IMR-90 (cell line): Measurements from ENCODE around the gene STRA6. TPM values are rescaled to one million over a fixed set of nuclear protein-coding genes. Genes with fewer than 3 reads are reported as not detected.

Experiments used
- ATAC-seq: fragments of 200-7000 bp; cut with Tn5 transposase; 2 replicates; pipeline ENCODE4 v1.9.1; 2020; ENCODE audit warnings: low read depth, mild to moderate bottlenecking, moderate library complexity
- BruUV-seq: library from RNA; stranded (reverse); fragments of 400-500 nt; replicated peaks from 2 replicates; lab custom pipeline; 2021; lab: Mats Ljungman, UMichigan
- CTCF ChIA-PET: fragments of 300-600 bp; formaldehyde crosslinking; extraction: SDS; loops from one replicate; lab custom pipeline; 2021; ENCODE audit warnings: antibody characterized with exemption; lab: Yijun Ruan, JAX
- POLR2A ChIA-PET: fragments of 300-600 bp; sonication (Branson Sonifier 250); formaldehyde crosslinking; loops from one replicate; lab custom pipeline; 2022; ENCODE audit warnings: antibody characterized with exemption; ENCODE audit not compliant: unreplicated experiment; lab: Charles Lee
- DNase-seq: peaks from one replicate; pipeline ENCODE4 v3.0.0; 2013
- H2AFZ ChIP-seq: replicated peaks from 2 replicates; pipeline ENCODE3; 2013; ENCODE audit warnings: low read length, mild to moderate bottlenecking; ENCODE audit not compliant: poor library complexity
- H2AK5ac ChIP-seq: 2 replicates; pipeline ENCODE4 v1.6.1; 2013; ENCODE audit warnings: low read depth, low read length, inconsistent platforms
- H2AK9ac ChIP-seq: replicated peaks from 2 replicates; pipeline ENCODE3; 2013; ENCODE audit warnings: mild to moderate bottlenecking, low read depth, low read length, moderate library complexity; ENCODE audit not compliant: poor library complexity
- H2BK120ac ChIP-seq: 2 replicates; pipeline ENCODE4 v1.6.1; 2013; ENCODE audit warnings: low read depth, low read length, inconsistent platforms
- H2BK15ac ChIP-seq: 3 replicates; pipeline ENCODE4 v1.6.1; 2013; ENCODE audit warnings: low read depth, low read length, inconsistent platforms
- H2BK20ac ChIP-seq: 2 replicates; pipeline ENCODE4 v1.6.1; 2013; ENCODE audit warnings: low read depth, mild to moderate bottlenecking, inconsistent platforms, low read length, moderate library complexity
- H2BK5ac ChIP-seq: 2 replicates; pipeline ENCODE4 v1.6.1; 2013; ENCODE audit warnings: mild to moderate bottlenecking, low read depth, low read length, inconsistent platforms; ENCODE audit not compliant: poor library complexity, severe bottlenecking
- H3K14ac ChIP-seq: replicated peaks from 2 replicates; pipeline ENCODE4 v1.6.1; 2013; ENCODE audit warnings: low read depth, low read length, inconsistent platforms
- H3K18ac ChIP-seq: 2 replicates; pipeline ENCODE4 v1.6.1; 2013; ENCODE audit warnings: low read depth, low read length, control low read depth
- H3K23ac ChIP-seq: 2 replicates; pipeline ENCODE4 v1.6.1; 2013; ENCODE audit warnings: low read depth, low read length, inconsistent platforms
- H3K27ac ChIP-seq: 2 replicates; pipeline ENCODE4 v1.5.1; 2013; ENCODE audit warnings: mild to moderate bottlenecking, control low read depth, low read length; ENCODE audit not compliant: insufficient read depth
- H3K27me3 ChIP-seq: 2 replicates; pipeline ENCODE4 v1.6.1; 2013; ENCODE audit warnings: low read length; ENCODE audit not compliant: control insufficient read depth, insufficient read depth
- H3K36me3 ChIP-seq: 2 replicates; pipeline ENCODE4 v1.6.1; 2013; ENCODE audit warnings: low read length, mixed read lengths; ENCODE audit not compliant: control insufficient read depth, insufficient read depth
- H3K4ac ChIP-seq: 2 replicates; pipeline ENCODE4 v1.6.1; 2013; ENCODE audit warnings: low read depth, low read length, inconsistent platforms
- H3K4me1 ChIP-seq: 2 replicates; pipeline ENCODE4 v1.6.1; 2013; ENCODE audit warnings: low read length, mixed read lengths; ENCODE audit not compliant: control insufficient read depth, insufficient read depth
- H3K4me2 ChIP-seq: 2 replicates; pipeline ENCODE4 v1.6.1; 2013; ENCODE audit warnings: low read depth, mild to moderate bottlenecking, control low read depth, low read length, moderate library complexity
- H3K4me3 ChIP-seq: 2 replicates; pipeline ENCODE4 v1.5.1; 2013; ENCODE audit warnings: low read depth, mild to moderate bottlenecking, control low read depth, low read length, moderate library complexity; ENCODE audit not compliant: insufficient read depth
- H3K56ac ChIP-seq: 2 replicates; pipeline ENCODE4 v1.6.1; 2013; ENCODE audit warnings: low read length, inconsistent platforms; ENCODE audit not compliant: insufficient read depth; ENCODE audit errors: extremely low read depth
- H3K79me1 ChIP-seq, 2 experiments: 2 replicates each; pipeline ENCODE4 v1.6.1; 2013; ENCODE audit warnings: low read length in 2 of 2, inconsistent platforms in 1 of 2, low read depth in 1 of 2
- H3K9ac ChIP-seq: 2 replicates; pipeline ENCODE4 v1.6.1; 2013; ENCODE audit warnings: low read depth, low read length, control low read depth
- H3K9me1 ChIP-seq: 2 replicates; pipeline ENCODE4 v1.6.1; 2013; ENCODE audit warnings: low read length, inconsistent platforms; ENCODE audit not compliant: insufficient read depth
- H3K9me3 ChIP-seq: 2 replicates; pipeline ENCODE4 v1.6.1; 2013; ENCODE audit warnings: low read length; ENCODE audit not compliant: control insufficient read depth, insufficient read depth
- H4K20me1 ChIP-seq: 2 replicates; pipeline ENCODE4 v1.6.1; 2013; ENCODE audit warnings: low read length, inconsistent platforms; ENCODE audit not compliant: insufficient read depth
- H4K5ac ChIP-seq: 2 replicates; pipeline ENCODE4 v1.6.1; 2013; ENCODE audit warnings: mild to moderate bottlenecking, low read depth, low read length, control low read depth
- H4K8ac ChIP-seq, 2 experiments: 2 replicates each; pipeline ENCODE4 v1.6.1; 2013; ENCODE audit warnings: low read depth in 2 of 2, low read length in 2 of 2, control low read depth in 1 of 2, inconsistent platforms in 1 of 2
- H4K91ac ChIP-seq: 2 replicates; pipeline ENCODE4 v1.6.1; 2013; ENCODE audit warnings: low read depth, low read length, inconsistent platforms; ENCODE audit not compliant: insufficient read depth
- BHLHE40 ChIP-seq: fragments of 150-350 bp; IDR thresholded peaks from 2 replicates; pipeline ENCODE4 v1.6.1; 2016; ENCODE audit warnings: mild to moderate bottlenecking, low read depth, low read length
- CHD1 ChIP-seq: IDR thresholded peaks from 2 replicates; pipeline ENCODE4 v1.6.1; 2012; ENCODE audit warnings: low read depth, low read length, improper control_type of control experiment
- ELK1 ChIP-seq: fragments of 150-350 bp; IDR thresholded peaks from 2 replicates; pipeline ENCODE4 v1.6.1; 2016; ENCODE audit warnings: low read depth, mild to moderate bottlenecking, low read length, moderate library complexity, borderline replicate concordance
- MAZ ChIP-seq: IDR thresholded peaks from 2 replicates; pipeline ENCODE4 v1.6.1; 2012; ENCODE audit warnings: low read depth, mild to moderate bottlenecking, low read length, improper control_type of control experiment, moderate library complexity, borderline replicate concordance
- MXI1 ChIP-seq: IDR thresholded peaks from 2 replicates; pipeline ENCODE4 v1.6.1; 2012; ENCODE audit warnings: low read depth, mild to moderate bottlenecking, low read length, moderate library complexity, borderline replicate concordance
- RAD21 ChIP-seq: IDR thresholded peaks from 2 replicates; pipeline ENCODE4 v1.6.1; 2012; ENCODE audit warnings: low read length, improper control_type of control experiment
- RCOR1 ChIP-seq: IDR thresholded peaks from 2 replicates; pipeline ENCODE4 v1.6.1; 2012; ENCODE audit warnings: mild to moderate bottlenecking, low read length, improper control_type of control experiment; ENCODE audit not compliant: insufficient replicate concordance
- RFX5 ChIP-seq: IDR thresholded peaks from 2 replicates; pipeline ENCODE4 v1.8.0; 2012; ENCODE audit warnings: low read depth, mild to moderate bottlenecking, low read length, moderate library complexity
- USF2 ChIP-seq: fragments of 150-350 bp; IDR thresholded peaks from 2 replicates; pipeline ENCODE4 v1.6.1; 2017; ENCODE audit warnings: mild to moderate bottlenecking, antibody characterized with exemption, low read length, low read depth
- WGBS, 2 experiments: methylation state at CpG; one replicate each; pipeline versions ENCODE4 v1.1.5 to v1.1.7; 2013; ENCODE audit warnings: missing lambda C conversion rate in 2 of 2; ENCODE audit not compliant: insufficient read length in 1 of 2; ENCODE audit errors: extremely low coverage in 2 of 2; 5-methylcytosine and 5-hydroxymethylcytosine counted together
- dilution Hi-C: fragments of 300-500 bp; cut with HindIII; formaldehyde crosslinking; loops from one replicate; pipeline ENCODE4 v1.14.3; 2018; ENCODE audit warnings: low sequenced_read_pairs; ENCODE audit not compliant: unreplicated experiment
- in situ Hi-C: fragments of 300-500 bp; cut with MboI; formaldehyde crosslinking; loops from 3 replicates; pipeline ENCODE4 v1.14.3; 2019; ENCODE audit warnings: low sequenced_read_pairs, inconsistent platforms, mixed read lengths
- intact Hi-C: fragments of 100-400 bp; cut with micrococcal nuclease; formaldehyde crosslinking; loops from 2 replicates; pipeline ENCODE4 v1.10.0; 2022
- polyA plus RNA-seq, 3 experiments: library from polyadenylated mRNA; depleted of rRNA; stranded (reverse); fragments of >200 nt; gene quantifications; 2 replicates each; pipeline ENCODE4 v1.2.3, GENCODE V29; 2012; ENCODE audit warnings: low replicate concordance in 1 of 3
- total RNA-seq: library from RNA; depleted of rRNA; stranded (reverse); fragments of >200 nt; gene quantifications from 2 replicates; pipeline ENCODE4 v1.2.3, GENCODE V29; 2012

Gene STRA6
- total and polyA plus RNA-seq, 2 of the 4 experiments (the other 2 are of a cell fraction) = 0.17 TPM; not detected in 1

- no peak overlapping the region for H3K27ac ChIP-seq
- H2AK5ac ChIP-seq = no peak overlapping the region
- H3K14ac ChIP-seq = no peak overlapping the region
- ATAC-seq (no peak), DNase-seq (no peak)
- no peak overlapping the region for H3K18ac ChIP-seq
- H3K9me1 ChIP-seq = no peaks in the 10 kb centered on the region
- no peak for TF ChIP-seq ELK1
- no peak for TF ChIP-seq RAD21
- no peak for TF ChIP-seq USF2
- no peak for TF ChIP-seq MAZ
- TF ChIP-seq RFX5 = no peak
- no peak for TF ChIP-seq BHLHE40
- no peak for TF ChIP-seq RCOR1
- TF ChIP-seq CHD1 = no peak
- no peak for TF ChIP-seq MXI1
- no peak overlapping the region for H4K5ac ChIP-seq
- no peak overlapping the region for H4K91ac ChIP-seq
- H4K20me1 ChIP-seq = no peaks in the 10 kb centered on the region
- H3K36me3 ChIP-seq = no peaks in the 10 kb centered on the region
- ChIA-PET CTCF (no interaction called here), POLR2A (no interaction called here)
- H3K79me1 ChIP-seq = no peaks in the 10 kb centered on the region
- H3K56ac ChIP-seq = no peak overlapping the region
- no peak overlapping the region for H2BK20ac ChIP-seq
- no peak overlapping the region for H2BK15ac ChIP-seq
- H3K9ac ChIP-seq = no peak overlapping the region
- in situ Hi-C loops (no loop called here), intact Hi-C loops (no loop called here), dilution Hi-C loops (no loop called here)
- H2AK9ac ChIP-seq = no peak overlapping the region
- no TSS peak for BruUV-seq
- no peaks in the 10 kb centered on the region for H3K9me3 ChIP-seq
- no peak overlapping the region for H2BK120ac ChIP-seq
- H3K27me3 ChIP-seq = peaks cover 55% of the 10 kb centered on the region
- no peak overlapping the region for H2BK5ac ChIP-seq
- no peak overlapping the region for H3K4me2 ChIP-seq
- no peak overlapping the region for H2AFZ ChIP-seq
- H3K23ac ChIP-seq = no peak overlapping the region
- WGBS, 2 experiments = 65% methylated on average over 4 of the region's 9 CpGs; no CpG with 5 or more reads in 1 of the 2 experiments
- H3K4me1 ChIP-seq = no peaks in the 10 kb centered on the region
- H3K4me3 ChIP-seq = no peak overlapping the region
- no peak overlapping the region for H4K8ac ChIP-seq
- no peak overlapping the region for H3K4ac ChIP-seq
Measured at GRCh38 chr15:74234598-74234875, 31.9 kb upstream of the STRA6 start.
